HepG2 (cell line): ENCODE results near the gene SCAMP3. TPM values are rescaled to one million over a fixed set of nuclear protein-coding genes. Genes with fewer than 3 reads are reported as not detected.

Experiments used
- ATAD3A ChIP-seq: sonication (generic); formaldehyde crosslinking; IDR thresholded peaks from 2 replicates; pipeline ENCODE4 v1.4.0; 2020; ENCODE audit warnings: missing genetic modification reagents
- BCLAF1 ChIP-seq: fragments of 450-650 bp; IDR thresholded peaks from 2 replicates; pipeline ENCODE4 v1.6.1; 2017; ENCODE audit warnings: mild to moderate bottlenecking
- BRF2 ChIP-seq: sonication (generic); formaldehyde crosslinking; IDR thresholded peaks from 2 replicates; pipeline ENCODE4 v1.8.1; 2022; ENCODE audit warnings: mild to moderate bottlenecking, missing genetic modification reagents
- FOXO4 ChIP-seq: sonication (generic); formaldehyde crosslinking; conservative IDR thresholded peaks from 2 replicates; pipeline ENCODE4 v1.8.1; 2023; ENCODE audit warnings: missing genetic modification reagents
- MEIS1 ChIP-seq: sonication (generic); formaldehyde crosslinking; IDR thresholded peaks from 2 replicates; pipeline ENCODE4 v1.9.0; 2021; ENCODE audit warnings: mild to moderate bottlenecking, missing genetic modification reagents, moderate library complexity, borderline replicate concordance
- MNT ChIP-seq: fragments of 450-650 bp; IDR thresholded peaks from 2 replicates; pipeline ENCODE4 v1.6.1; 2016
- SKIL ChIP-seq: sonication (generic); formaldehyde crosslinking; IDR thresholded peaks from 2 replicates; pipeline ENCODE4 v1.8.0; 2022; ENCODE audit warnings: missing genetic modification reagents, mild to moderate bottlenecking, moderate library complexity, borderline replicate concordance
- SMYD3 ChIP-seq: sonication (generic); formaldehyde crosslinking; IDR thresholded peaks from 2 replicates; pipeline ENCODE4 v1.8.1; 2023; ENCODE audit warnings: mild to moderate bottlenecking, missing genetic modification reagents
- SP4 ChIP-seq: sonication (generic); formaldehyde crosslinking; IDR thresholded peaks from 2 replicates; pipeline ENCODE4 v1.8.1; 2023; ENCODE audit warnings: mild to moderate bottlenecking, missing genetic modification reagents
- SUZ12 ChIP-seq: fragments of 150-350 bp; IDR thresholded peaks from 2 replicates; pipeline ENCODE4 v1.6.1; 2014; ENCODE audit warnings: low read depth, low read length
- THAP9 ChIP-seq: sonication (generic); formaldehyde crosslinking; IDR thresholded peaks from 2 replicates; pipeline ENCODE4; 2020; ENCODE audit warnings: missing genetic modification reagents, mild to moderate bottlenecking, borderline replicate concordance
- ZNF136 ChIP-seq: sonication (generic); formaldehyde crosslinking; IDR thresholded peaks from 2 replicates; pipeline ENCODE4 v1.8.1; 2022; ENCODE audit warnings: low read depth, mild to moderate bottlenecking, moderate library complexity, missing genetic modification reagents
- ZNF564 ChIP-seq: sonication (generic); formaldehyde crosslinking; IDR thresholded peaks from 2 replicates; pipeline ENCODE4 v1.8.1; 2023; ENCODE audit warnings: mild to moderate bottlenecking, missing genetic modification reagents
- ZNF614 ChIP-seq: IDR thresholded peaks from 2 replicates; pipeline ENCODE4 v1.6.1; 2018; ENCODE audit warnings: missing biosample characterization, missing genetic modification reagents, inconsistent platforms, borderline replicate concordance
- ZNF672 ChIP-seq: sonication (generic); formaldehyde crosslinking; IDR thresholded peaks from 2 replicates; pipeline ENCODE4 v1.8.1; 2022; ENCODE audit warnings: missing genetic modification reagents
- ZSCAN22 ChIP-seq: sonication (generic); formaldehyde crosslinking; IDR thresholded peaks from 2 replicates; pipeline ENCODE4 v1.4.0; 2020; ENCODE audit warnings: mild to moderate bottlenecking, missing genetic modification reagents
- polyA plus RNA-seq, 8 experiments: library from polyadenylated mRNA; depleted of rRNA in 3 of 8; stranded (reverse) in 7 of 8; unstranded in 1 of 8; fragments of >200 nt; fragmentation: Illumina TruSeq in 4 of 8; extraction: Trizol in 4 of 8; gene quantifications; 2 replicates each; pipeline versions ENCODE4 v1.2.1 to v1.2.3, GENCODE V29; 2011 to 2016; ENCODE audit warnings: low read depth in 4 of 8, missing spikeins in 1 of 8, mixed read lengths in 1 of 8; ENCODE audit not compliant: insufficient read depth in 1 of 8
- total RNA-seq, 5 experiments: library from RNA; depleted of rRNA; stranded (reverse); fragments of >200 nt; fragmentation: Illumina TruSeq; extraction: Trizol; gene quantifications; 2 replicates each; pipeline ENCODE4 v1.2.3, GENCODE V29; 2016; ENCODE audit warnings: low read depth in 1 of 5

SCAMP3 gene
- total and polyA plus RNA-seq, 2 of the 13 experiments (the other 11 are each of a cell fraction or from before 2014, with no cell fraction given) = 46.8 to 83.3 TPM

- 0 out of 2 replicates have a peak, but pooled peaks have one; percentile 47 for TF ChIP-seq THAP9 (CRISPR knock-in tag)
- no peak for TF ChIP-seq ZNF564
- TF ChIP-seq FOXO4 (CRISPR knock-in tag) = no peak
- TF ChIP-seq ATAD3A (CRISPR knock-in tag) = no peak
- TF ChIP-seq BRF2 (CRISPR knock-in tag) = no peak
- no peak for TF ChIP-seq MEIS1
- peak; percentile 63; the same call in 1 of the 2 replicates for TF ChIP-seq MNT
- TF ChIP-seq SMYD3 (CRISPR knock-in tag) = no peak
- TF ChIP-seq ZNF672 (CRISPR knock-in tag) = no peak
- no peak for TF ChIP-seq SP4 (CRISPR knock-in tag)
- TF ChIP-seq ZSCAN22 (CRISPR knock-in tag) = no peak
- TF ChIP-seq ZNF136 (CRISPR knock-in tag) = no peak
- no peak for TF ChIP-seq BCLAF1
- no peak for TF ChIP-seq SUZ12
- no peak for TF ChIP-seq ZNF614 (CRISPR knock-in tag)
- no peak for TF ChIP-seq SKIL (CRISPR knock-in tag)
Observed at GRCh38 chr1:155305881-155306391, 43.8 kb upstream of the SCAMP3 start (continued).
